ENCODE data around the gene MAIP1. TPM values are rescaled to one million over a fixed set of nuclear protein-coding genes. Genes with fewer than 3 reads are reported as not detected.

The MAIP1 gene
- total RNA-seq, 1 donor from 2014 or later, result 14.8 TPM

DNA sequence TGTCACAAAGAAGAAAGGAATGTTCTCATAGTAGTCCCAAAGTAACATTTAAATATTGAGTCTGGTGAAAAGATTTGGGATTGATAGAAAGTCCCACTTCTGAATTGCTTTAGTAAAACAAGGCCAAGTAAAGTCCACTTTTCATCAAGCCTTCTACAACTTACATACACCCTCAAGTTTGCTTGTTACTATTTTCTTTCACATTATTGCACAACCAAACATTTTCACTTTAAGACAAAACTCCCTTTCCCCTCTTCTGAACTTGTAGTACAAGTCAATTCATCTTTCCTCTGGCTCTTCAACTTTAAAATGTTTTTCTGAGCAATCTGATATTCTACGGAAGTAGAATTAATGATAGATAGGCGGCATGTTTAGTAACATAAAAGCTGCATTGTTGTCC lies 11.0 kb downstream of the MAIP1 start:
- H3K9me3 ChIP-seq, result no peaks in the 10 kb centered on the region
- ATAC-seq (no peak), DNase-seq (no peak)
- H3K4me3 ChIP-seq, result no peak overlapping the region
- H3K27ac ChIP-seq, result no peak overlapping the region
- intact Hi-C loops (cut with DNase I), result no loop called here
- H3K27me3 ChIP-seq (ENCODE audit: low read depth), result no peaks in the 10 kb centered on the region
- TF ChIP-seq, protein P1, sequence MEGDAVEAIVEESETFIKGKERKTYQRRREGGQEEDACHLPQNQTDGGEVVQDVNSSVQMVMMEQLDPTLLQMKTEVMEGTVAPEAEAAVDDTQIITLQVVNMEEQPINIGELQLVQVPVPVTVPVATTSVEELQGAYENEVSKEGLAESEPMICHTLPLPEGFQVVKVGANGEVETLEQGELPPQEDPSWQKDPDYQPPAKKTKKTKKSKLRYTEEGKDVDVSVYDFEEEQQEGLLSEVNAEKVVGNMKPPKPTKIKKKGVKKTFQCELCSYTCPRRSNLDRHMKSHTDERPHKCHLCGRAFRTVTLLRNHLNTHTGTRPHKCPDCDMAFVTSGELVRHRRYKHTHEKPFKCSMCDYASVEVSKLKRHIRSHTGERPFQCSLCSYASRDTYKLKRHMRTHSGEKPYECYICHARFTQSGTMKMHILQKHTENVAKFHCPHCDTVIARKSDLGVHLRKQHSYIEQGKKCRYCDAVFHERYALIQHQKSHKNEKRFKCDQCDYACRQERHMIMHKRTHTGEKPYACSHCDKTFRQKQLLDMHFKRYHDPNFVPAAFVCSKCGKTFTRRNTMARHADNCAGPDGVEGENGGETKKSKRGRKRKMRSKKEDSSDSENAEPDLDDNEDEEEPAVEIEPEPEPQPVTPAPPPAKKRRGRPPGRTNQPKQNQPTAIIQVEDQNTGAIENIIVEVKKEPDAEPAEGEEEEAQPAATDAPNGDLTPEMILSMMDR (IDR thresholded peaks at IDR 0.05), result no peak
- peaks cover 55% of the 10 kb centered on the region for H3K36me3 ChIP-seq
- no peaks in the 10 kb centered on the region for H3K4me1 ChIP-seq

DNA sequence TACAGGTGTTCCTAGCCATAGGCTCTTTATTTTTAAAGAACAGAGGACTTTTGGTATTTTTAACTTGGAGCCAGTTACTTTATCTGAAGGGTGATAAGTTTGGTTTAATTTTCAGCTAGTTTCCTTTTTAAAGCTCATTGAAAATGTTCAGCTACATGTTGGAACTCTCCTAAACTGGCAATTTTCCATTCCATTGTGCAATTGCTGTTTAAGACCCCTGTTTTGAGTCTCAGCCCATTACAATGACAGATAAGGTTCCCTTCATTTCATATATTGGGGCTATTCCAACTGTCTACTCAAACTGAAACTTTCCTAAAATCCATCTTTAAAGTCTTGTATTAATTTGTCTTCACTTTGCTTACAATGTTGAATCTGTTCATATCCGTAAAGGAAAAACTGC lies 11.6 kb downstream of the MAIP1 start:
- H3K36me3 ChIP-seq, result peaks cover 49% of the 10 kb centered on the region

DNA sequence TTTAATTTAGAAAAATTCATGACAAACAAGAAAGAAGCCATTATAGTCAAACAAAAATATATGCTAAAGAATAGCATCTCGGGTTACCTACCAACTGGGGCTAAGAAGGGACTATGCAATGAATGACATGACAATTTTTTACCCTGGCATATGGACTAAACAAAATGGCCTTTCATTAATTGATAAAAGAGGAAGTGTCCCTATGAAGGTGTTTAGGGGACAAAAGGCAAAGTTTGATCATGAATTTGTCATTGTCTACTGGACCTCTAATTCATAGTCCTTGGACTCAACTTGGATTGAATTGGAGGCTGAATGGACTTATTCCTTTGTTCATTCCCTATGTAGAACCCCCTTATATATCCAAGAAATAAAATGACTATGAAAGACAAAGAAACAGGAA lies 12.7 kb downstream of the MAIP1 start:
- DNase-seq, result no peak
- Histone ChIP-seq H3K9me3 (no peaks in the 10 kb centered on the region), H3K36me3 (peaks cover 37% of the 10 kb centered on the region), H3K4me1 (no peaks in the 10 kb centered on the region), H3K27me3 (ENCODE audit: low read depth) (no peaks in the 10 kb centered on the region), H3K27ac (no peak overlapping the region), H3K4me3 (no peak overlapping the region)
- intact Hi-C loops (cut with DNase I), result no loop called here
- no peak for ATAC-seq
- TF ChIP-seq, protein P1 (IDR thresholded peaks at IDR 0.05), result no peak

More for the DNA sequence above, 11.6 kb downstream of the MAIP1 start:
- TF ChIP-seq, protein P1 (IDR thresholded peaks at IDR 0.05), result no peak
- ATAC-seq, result no peak
- Histone ChIP-seq H3K27ac (no peak overlapping the region), H3K27me3 (ENCODE audit: low read depth) (no peaks in the 10 kb centered on the region), H3K9me3 (no peaks in the 10 kb centered on the region), H3K4me3 (no peak overlapping the region), H3K4me1 (no peaks in the 10 kb centered on the region)
- no peak for DNase-seq
- intact Hi-C loops (cut with DNase I), result no loop called here

DNA sequence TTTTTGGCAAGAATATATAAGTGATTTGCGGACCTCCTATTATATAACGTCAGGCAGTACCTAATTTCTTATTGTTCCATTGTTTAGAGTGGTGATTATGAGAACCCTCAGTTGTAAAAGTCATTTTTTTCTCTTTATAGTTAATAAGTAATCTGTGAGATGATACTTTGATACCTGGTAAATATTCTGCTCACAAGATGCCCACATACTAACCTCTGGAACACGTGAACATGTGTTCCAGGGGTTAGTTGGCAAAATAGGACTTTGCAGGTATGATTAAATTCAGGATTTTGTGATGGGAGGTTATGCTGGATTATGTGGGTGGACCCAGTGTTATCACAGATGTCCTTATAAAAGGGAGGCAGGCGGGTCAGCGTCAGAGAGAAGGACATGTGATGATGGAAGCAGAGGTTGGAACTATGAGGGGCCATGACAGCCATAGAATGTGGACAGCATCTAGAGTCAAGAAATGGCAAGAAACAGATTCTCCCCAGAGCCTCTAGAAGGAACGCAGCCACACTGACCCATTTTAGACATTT lies 16.8 kb downstream of the MAIP1 start:
- Histone ChIP-seq H3K27me3 (ENCODE audit: low read depth) (no peaks in the 10 kb centered on the region), H3K4me1 (no peaks in the 10 kb centered on the region), H3K27ac (no peak overlapping the region), H3K4me3 (no peak overlapping the region), H3K36me3 (peaks cover 6% of the 10 kb centered on the region), H3K9me3 (no peaks in the 10 kb centered on the region)
- ATAC-seq (no peak), DNase-seq (no peak)
- TF ChIP-seq, protein P1 (IDR thresholded peaks at IDR 0.05), result no peak
- intact Hi-C loops (cut with DNase I), result no loop called here

DNA sequence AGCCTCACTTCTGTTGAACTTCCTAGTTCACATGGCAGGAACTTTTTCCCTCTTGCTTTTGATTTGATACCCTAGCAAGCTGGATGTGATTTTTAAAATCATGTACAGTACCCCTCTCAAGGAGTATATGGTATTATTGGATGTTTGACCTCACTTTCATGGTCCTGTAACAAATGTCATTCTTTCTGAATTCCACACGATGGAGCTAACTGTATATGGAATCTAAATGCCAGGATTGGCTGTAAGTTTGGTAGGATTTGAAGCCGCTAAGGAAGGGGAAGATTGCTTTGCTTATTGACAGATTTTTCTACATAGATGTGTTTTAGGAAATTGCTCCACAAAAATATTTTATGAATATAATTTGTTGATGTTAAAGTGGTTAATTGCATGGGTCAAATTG lies 18.3 kb downstream of the MAIP1 start:
- H3K9me3 ChIP-seq, result no peaks in the 10 kb centered on the region
- no peak overlapping the region for H3K27ac ChIP-seq
- TF ChIP-seq, protein P1 (IDR thresholded peaks at IDR 0.05), result peak; percentile 49
- H3K27me3 ChIP-seq (ENCODE audit: low read depth), result no peaks in the 10 kb centered on the region
- no peaks in the 10 kb centered on the region for H3K36me3 ChIP-seq
- H3K4me3 ChIP-seq, result no peak overlapping the region
- no peaks in the 10 kb centered on the region for H3K4me1 ChIP-seq
- DNase-seq (no peak), ATAC-seq (peak in 1 of 2 donors; percentile 43)
- intact Hi-C loops (cut with DNase I), result no loop called here

Data from lower lobe of right lung (tissue), 2 donors.